Germinal center (tissue), 1 donor: ENCODE data around the gene ENOX1.

Source experiments
- DNase-seq: peaks from one replicate; pipeline ENCODE4 v3.0.0; 2012; ENCODE audit warnings: mixed read lengths, low spot score

Gene ENOX1

GRCh38 chr13:43286751-43287150, 500.0 kb downstream of the ENOX1 start:
- DNase-seq, result no peak

- DNase-seq, result no peak
Observed at GRCh38 chr13:43285933-43286597, 500.7 kb downstream of the ENOX1 start.

- DNase-seq, result no peak
Observed at GRCh38 chr13:43284162-43284561, 502.6 kb downstream of the ENOX1 start.

- no peak for DNase-seq
Observed at GRCh38 chr13:43279696-43280095, 507.1 kb downstream of the ENOX1 start.

GRCh38 chr13:43278127-43278526, 508.6 kb downstream of the ENOX1 start:
- no peak for DNase-seq

- DNase-seq, result no peak
Observed at GRCh38 chr13:43277142-43277541, 509.6 kb downstream of the ENOX1 start.

GRCh38 chr13:43274881-43275280, 511.9 kb downstream of the ENOX1 start:
- no peak for DNase-seq

- DNase-seq, result no peak
Observed at GRCh38 chr13:43273362-43273761, 513.4 kb downstream of the ENOX1 start.

GRCh38 chr13:43272851-43273250, 513.9 kb downstream of the ENOX1 start:
- DNase-seq, result no peak

GRCh38 chr13:43271152-43271551, 515.6 kb downstream of the ENOX1 start:
- DNase-seq, result no peak

- DNase-seq, result no peak
Observed at GRCh38 chr13:43270130-43270830, 516.5 kb downstream of the ENOX1 start.

- no peak for DNase-seq
Observed at GRCh38 chr13:43269037-43269481, 517.7 kb downstream of the ENOX1 start.

- no peak for DNase-seq
Observed at GRCh38 chr13:43268632-43269031, 518.1 kb downstream of the ENOX1 start.

- no peak for DNase-seq
Observed at GRCh38 chr13:43267916-43268315, 518.9 kb downstream of the ENOX1 start.

- no peak for DNase-seq
Observed at GRCh38 chr13:43266936-43267615, 519.7 kb downstream of the ENOX1 start.

GRCh38 chr13:43265028-43265427, 521.7 kb downstream of the ENOX1 start:
- DNase-seq, result no peak

- DNase-seq, result no peak
Observed at GRCh38 chr13:43264458-43264857, 522.3 kb downstream of the ENOX1 start.

- no peak for DNase-seq
Observed at GRCh38 chr13:43263047-43263446, 523.7 kb downstream of the ENOX1 start.

- DNase-seq, result no peak
Observed at GRCh38 chr13:43260999-43261398, 525.8 kb downstream of the ENOX1 start.

GRCh38 chr13:43258771-43259170, 528.0 kb downstream of the ENOX1 start:
- no peak for DNase-seq

GRCh38 chr13:43257765-43258164, 529.0 kb downstream of the ENOX1 start:
- no peak for DNase-seq

GRCh38 chr13:43251961-43252360, 534.8 kb downstream of the ENOX1 start:
- DNase-seq, result no peak

GRCh38 chr13:43246382-43246781, 540.4 kb downstream of the ENOX1 start:
- DNase-seq, result no peak
